Glomerular visceral epithelial cell (primary cell): Measurements from ENCODE around the gene LCOR.

Experiments used
- DNase-seq: peaks from one replicate; pipeline ENCODE4 v3.0.0-alpha.2; 2016; ENCODE audit errors: extremely low spot score

The LCOR gene

GRCh38 chr10:97010695-97011206, 178.7 kb downstream of the LCOR start:
- DNase-seq = no peak

- no peak for DNase-seq
These were observed 179.3 kb downstream of the LCOR start for GRCh38 chr10:97011397-97011796.

GRCh38 chr10:97012470-97012869, 180.4 kb downstream of the LCOR start:
- DNase-seq = no peak

GRCh38 chr10:97013568-97013967, 181.5 kb downstream of the LCOR start:
- DNase-seq = no peak

- no peak for DNase-seq
These were observed 181.9 kb downstream of the LCOR start for GRCh38 chr10:97013983-97014382.

GRCh38 chr10:97015240-97015639, 183.1 kb downstream of the LCOR start:
- no peak for DNase-seq

- DNase-seq = no peak
These were observed 184.8 kb downstream of the LCOR start for GRCh38 chr10:97016728-97017473.

GRCh38 chr10:97017474-97017903, 185.4 kb downstream of the LCOR start:
- no peak for DNase-seq

- DNase-seq = no peak
These were observed 186.4 kb downstream of the LCOR start for GRCh38 chr10:97018251-97019212.

- DNase-seq = no peak
These were observed 187.2 kb downstream of the LCOR start for GRCh38 chr10:97019213-97019844.

GRCh38 chr10:97020452-97021400, 188.6 kb downstream of the LCOR start:
- DNase-seq = no peak

- DNase-seq = no peak
These were observed 190.5 kb downstream of the LCOR start for GRCh38 chr10:97022616-97023015.

- DNase-seq = no peak
These were observed 191.5 kb downstream of the LCOR start for GRCh38 chr10:97023401-97024167.

- DNase-seq = peak; percentile 62
These were observed 192.3 kb downstream of the LCOR start for GRCh38 chr10:97024168-97025073.

GRCh38 chr10:97025613-97026242, 193.6 kb downstream of the LCOR start:
- peak; percentile 20 for DNase-seq

- DNase-seq = peak; percentile 22
These were observed 196.2 kb downstream of the LCOR start for GRCh38 chr10:97028126-97028831.

GRCh38 chr10:97028832-97029178, 196.7 kb downstream of the LCOR start:
- DNase-seq = no peak

- no peak for DNase-seq
These were observed 197.2 kb downstream of the LCOR start for GRCh38 chr10:97029271-97029670.
